ENCODE results near the gene KLHL3. TPM values are rescaled to one million over a fixed set of nuclear protein-coding genes. Genes with fewer than 3 reads are reported as not detected.

Gene KLHL3
- total RNA-seq, 1 experiment from 2014 or later: 0.58 TPM

DNA sequence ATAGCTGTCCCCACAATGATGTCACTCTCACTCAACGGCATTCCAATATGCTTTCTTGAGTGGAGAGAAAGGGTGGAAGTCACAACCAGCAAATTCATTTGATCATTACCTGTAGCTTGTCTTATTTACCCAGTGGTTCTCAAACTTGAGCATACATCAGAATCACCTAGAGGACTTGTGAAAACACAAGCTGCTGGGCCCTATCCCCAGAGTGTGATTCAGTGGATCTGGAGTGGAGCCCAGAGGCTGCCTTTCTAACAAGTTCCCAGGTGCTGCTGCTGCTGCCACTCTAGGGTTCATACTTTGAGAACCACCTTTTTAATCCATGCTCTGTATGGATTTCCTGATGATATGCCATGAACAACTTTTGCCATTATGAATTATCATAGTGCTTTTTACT is 94.7 kb downstream of the KLHL3 start:
- Histone ChIP-seq H3K27ac (ENCODE audit: low read depth, low read length, poor library complexity, severe bottlenecking) (no peak overlapping the region), H3K36me3 (ENCODE audit: insufficient read depth, low read length, poor library complexity, severe bottlenecking) (no peaks in the 10 kb centered on the region), H3K27me3 (replicated peaks; ENCODE audit: insufficient read depth, low read depth, low read length, poor library complexity) (no peaks in the 10 kb centered on the region), H3K4me1 (ENCODE audit: insufficient read depth, low read length, poor library complexity, severe bottlenecking) (no peaks in the 10 kb centered on the region), H3K4me3 (ENCODE audit: low read depth, low read length, poor library complexity, severe bottlenecking) (no peak overlapping the region), H3K9me3 (ENCODE audit: low read depth, low read length, poor library complexity, severe bottlenecking) (peaks cover 4% of the 10 kb centered on the region)
- no peak for DNase-seq (ENCODE audit: low spot score)
- ChIA-PET POLR2A (ENCODE audit: low non-redundant PET) (no interaction called here), CTCF (no interaction called here)
- TF ChIP-seq, protein P1, sequence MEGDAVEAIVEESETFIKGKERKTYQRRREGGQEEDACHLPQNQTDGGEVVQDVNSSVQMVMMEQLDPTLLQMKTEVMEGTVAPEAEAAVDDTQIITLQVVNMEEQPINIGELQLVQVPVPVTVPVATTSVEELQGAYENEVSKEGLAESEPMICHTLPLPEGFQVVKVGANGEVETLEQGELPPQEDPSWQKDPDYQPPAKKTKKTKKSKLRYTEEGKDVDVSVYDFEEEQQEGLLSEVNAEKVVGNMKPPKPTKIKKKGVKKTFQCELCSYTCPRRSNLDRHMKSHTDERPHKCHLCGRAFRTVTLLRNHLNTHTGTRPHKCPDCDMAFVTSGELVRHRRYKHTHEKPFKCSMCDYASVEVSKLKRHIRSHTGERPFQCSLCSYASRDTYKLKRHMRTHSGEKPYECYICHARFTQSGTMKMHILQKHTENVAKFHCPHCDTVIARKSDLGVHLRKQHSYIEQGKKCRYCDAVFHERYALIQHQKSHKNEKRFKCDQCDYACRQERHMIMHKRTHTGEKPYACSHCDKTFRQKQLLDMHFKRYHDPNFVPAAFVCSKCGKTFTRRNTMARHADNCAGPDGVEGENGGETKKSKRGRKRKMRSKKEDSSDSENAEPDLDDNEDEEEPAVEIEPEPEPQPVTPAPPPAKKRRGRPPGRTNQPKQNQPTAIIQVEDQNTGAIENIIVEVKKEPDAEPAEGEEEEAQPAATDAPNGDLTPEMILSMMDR (conservative IDR thresholded peaks at IDR 0.05; ENCODE audit: low read depth, low read length): no peak
- intact Hi-C loops (cut with micrococcal nuclease; ENCODE audit: unreplicated experiment): no loop called here
- no TSS peak for BruUV-seq (replicated peaks)

DNA sequence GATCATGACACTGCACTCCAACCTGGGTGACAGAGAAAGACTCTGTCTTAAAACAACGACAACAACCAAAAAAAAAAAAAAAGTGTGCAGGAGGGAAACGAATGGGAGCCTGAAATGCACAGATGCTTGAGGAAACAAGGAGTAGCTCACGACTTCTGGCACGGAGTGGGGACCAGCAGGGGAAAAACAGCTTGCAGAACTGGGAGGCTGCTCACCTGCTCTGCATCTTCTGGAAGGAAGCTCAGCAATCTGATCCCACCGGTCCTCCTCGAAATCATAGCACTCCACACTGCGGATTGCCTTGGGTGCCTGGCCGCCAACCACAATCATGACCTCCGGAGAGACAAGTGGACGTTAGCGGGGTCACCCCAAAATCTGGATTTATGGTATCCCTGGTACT is 96.2 kb downstream of the KLHL3 start:
- Histone ChIP-seq H3K27me3 (replicated peaks; ENCODE audit: insufficient read depth, low read depth, low read length, poor library complexity) (no peaks in the 10 kb centered on the region), H3K4me3 (ENCODE audit: low read depth, low read length, poor library complexity, severe bottlenecking) (no peak overlapping the region), H3K4me1 (ENCODE audit: insufficient read depth, low read length, poor library complexity, severe bottlenecking) (peaks cover 4% of the 10 kb centered on the region), H3K36me3 (ENCODE audit: insufficient read depth, low read length, poor library complexity, severe bottlenecking) (no peaks in the 10 kb centered on the region), H3K27ac (ENCODE audit: low read depth, low read length, poor library complexity, severe bottlenecking) (no peak overlapping the region), H3K9me3 (ENCODE audit: low read depth, low read length, poor library complexity, severe bottlenecking) (no peaks in the 10 kb centered on the region)
- CTCF ChIA-PET: no interaction called here
- POLR2A ChIA-PET (ENCODE audit: low non-redundant PET): no interaction called here
- TF ChIP-seq EZH2 (IDR thresholded peaks at IDR 0.05; ENCODE audit: borderline replicate concordance, low read depth, low read length, poor library complexity, severe bottlenecking): no peak
- TF ChIP-seq, protein P1 (conservative IDR thresholded peaks at IDR 0.05; ENCODE audit: low read depth, low read length): no peak
- no peak for DNase-seq (ENCODE audit: low spot score)
- intact Hi-C loops (cut with micrococcal nuclease; ENCODE audit: unreplicated experiment): no loop called here
- no TSS peak for BruUV-seq (replicated peaks)

DNA sequence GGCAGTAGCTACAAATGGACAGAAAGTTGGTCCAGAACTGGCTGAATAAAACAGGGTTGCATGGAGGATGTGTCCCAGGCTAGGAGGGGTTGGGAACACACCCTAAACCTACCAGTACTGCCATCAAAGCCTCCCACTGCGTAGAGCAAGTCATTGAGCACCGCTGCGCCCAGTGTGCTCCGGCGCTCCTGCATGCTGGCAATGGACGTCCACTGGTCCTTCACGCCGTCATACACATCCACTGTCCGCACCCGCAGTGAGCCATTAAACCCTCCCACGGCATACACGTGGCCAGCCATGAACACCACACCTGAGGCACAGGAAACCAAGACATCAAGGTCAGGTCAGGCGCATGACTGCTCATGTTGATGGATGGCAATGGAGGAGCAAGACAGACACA is 97.0 kb downstream of the KLHL3 start:
- no peaks in the 10 kb centered on the region for H3K36me3 ChIP-seq (ENCODE audit: insufficient read depth, low read length, poor library complexity, severe bottlenecking)
- no peaks in the 10 kb centered on the region for H3K27me3 ChIP-seq (replicated peaks; ENCODE audit: insufficient read depth, low read depth, low read length, poor library complexity)
- H3K27ac ChIP-seq (ENCODE audit: low read depth, low read length, poor library complexity, severe bottlenecking): no peak overlapping the region
- H3K9me3 ChIP-seq (ENCODE audit: low read depth, low read length, poor library complexity, severe bottlenecking): no peaks in the 10 kb centered on the region
- H3K4me3 ChIP-seq (ENCODE audit: low read depth, low read length, poor library complexity, severe bottlenecking): no peak overlapping the region
- intact Hi-C loops (cut with micrococcal nuclease; ENCODE audit: unreplicated experiment): no loop called here
- ChIA-PET POLR2A (ENCODE audit: low non-redundant PET) (no interaction called here), CTCF (no interaction called here)
- TF ChIP-seq EZH2 (IDR thresholded peaks at IDR 0.05; ENCODE audit: borderline replicate concordance, low read depth, low read length, poor library complexity, severe bottlenecking): no peak
- TF ChIP-seq, protein P1 (conservative IDR thresholded peaks at IDR 0.05; ENCODE audit: low read depth, low read length): no peak
- peaks cover 4% of the 10 kb centered on the region for H3K4me1 ChIP-seq (ENCODE audit: insufficient read depth, low read length, poor library complexity, severe bottlenecking)
- DNase-seq (ENCODE audit: low spot score): no peak
- no TSS peak for BruUV-seq (replicated peaks)

Measured in A673 (cell line).